Measurements from ENCODE around the gene LRRFIP1.

DNA sequence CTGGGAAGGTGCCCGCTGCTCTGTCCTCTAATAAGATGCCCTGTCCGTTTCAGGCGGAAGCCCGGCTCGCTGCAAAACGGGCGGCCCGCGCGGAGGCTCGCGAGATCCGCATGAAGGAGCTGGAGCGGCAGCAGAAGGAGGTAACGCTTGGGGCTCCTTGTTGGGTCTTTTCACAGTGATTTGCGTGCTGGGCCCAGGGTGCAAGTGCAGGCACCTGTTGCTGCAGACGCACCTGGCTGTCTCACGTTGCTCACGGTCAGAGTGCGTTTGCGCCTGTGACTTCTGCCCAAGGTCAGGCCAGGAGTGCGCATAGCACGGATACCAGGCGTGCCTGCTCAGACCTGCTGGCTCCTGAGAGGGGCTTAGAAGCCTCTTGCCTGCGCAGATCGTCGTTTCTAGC is 81.1 kb downstream of the LRRFIP1 start:
- TF ChIP-seq CTCF (IDR thresholded peaks at IDR 0.05) (no peak), SMC3 (IDR thresholded peaks at IDR 0.05; ENCODE audit: low read depth, low read length) (no peak), SIN3A (IDR thresholded peaks at IDR 0.05; ENCODE audit: borderline replicate concordance, low read depth, low read length) (no peak), CHD2 (IDR thresholded peaks at IDR 0.05; ENCODE audit: low read length, partially characterized antibody) (no peak), EP300 (IDR thresholded peaks at IDR 0.05; ENCODE audit: borderline replicate concordance in 1 of 2, low read depth in 1 of 2, low read length in 1 of 2) (no peak)
- TF ChIP-seq, protein P1, sequence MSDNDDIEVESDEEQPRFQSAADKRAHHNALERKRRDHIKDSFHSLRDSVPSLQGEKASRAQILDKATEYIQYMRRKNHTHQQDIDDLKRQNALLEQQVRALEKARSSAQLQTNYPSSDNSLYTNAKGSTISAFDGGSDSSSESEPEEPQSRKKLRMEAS (IDR thresholded peaks at IDR 0.05; ENCODE audit: low read depth), result no peak

All from SK-N-SH (cell line).